Loucy (cell line): Measurements from ENCODE around the gene HNRNPU.

ENCODE experiments used
- H2AFZ ChIP-seq: fragments of 200-600 bp; sonication (generic); 2 replicates; pipeline ENCODE4 v1.6.0; 2016; ENCODE audit warnings: antibody characterized with exemption, mild to moderate bottlenecking, low read length, moderate library complexity
- H3F3A ChIP-seq: fragments of 200-600 bp; 2 replicates; pipeline ENCODE4 v1.6.0; 2016; ENCODE audit warnings: antibody characterized with exemption, low read depth, mild to moderate bottlenecking
- H3K27me3 ChIP-seq: fragments of 200-600 bp; sonication (generic); 2 replicates; pipeline ENCODE4 v1.6.1; 2014; ENCODE audit warnings: low read length, mild to moderate bottlenecking; ENCODE audit not compliant: insufficient read depth, poor library complexity, severe bottlenecking
- H3K36me3 ChIP-seq: fragments of 200-600 bp; sonication (generic); 2 replicates; pipeline ENCODE4 v1.6.1; 2016; ENCODE audit warnings: low read length; ENCODE audit not compliant: insufficient read depth
- H3K4me1 ChIP-seq: fragments of 200-600 bp; sonication (generic); 2 replicates; pipeline ENCODE4 v1.5.1; 2014; ENCODE audit warnings: low read length, mild to moderate bottlenecking; ENCODE audit not compliant: insufficient read depth, poor library complexity, severe bottlenecking
- H3K4me2 ChIP-seq: fragments of 200-600 bp; sonication (generic); 2 replicates; pipeline ENCODE4 v1.6.0; 2014; ENCODE audit warnings: antibody characterized with exemption, low read length, low read depth, mild to moderate bottlenecking; ENCODE audit not compliant: poor library complexity, severe bottlenecking
- H3K4me3 ChIP-seq: fragments of 200-600 bp; sonication (generic); 2 replicates; pipeline ENCODE4 v1.5.1; 2014; ENCODE audit warnings: low read length, mild to moderate bottlenecking, mixed read lengths; ENCODE audit not compliant: poor library complexity, severe bottlenecking
- H3K79me2 ChIP-seq: fragments of 200-600 bp; sonication (generic); 2 replicates; pipeline ENCODE4 v1.6.1; 2014; ENCODE audit warnings: low read length; ENCODE audit not compliant: insufficient read depth
- H3K9ac ChIP-seq: fragments of 200-600 bp; sonication (generic); 2 replicates; pipeline ENCODE4 v1.6.0; 2014; ENCODE audit warnings: mild to moderate bottlenecking, low read depth, low read length, moderate library complexity; ENCODE audit not compliant: poor library complexity, severe bottlenecking
- H3K9me2 ChIP-seq: fragments of 200-600 bp; sonication (generic); replicated peaks from 2 replicates; pipeline ENCODE4 v1.6.1; 2016; ENCODE audit warnings: low read depth, low read length, mixed read lengths
- H3K9me3 ChIP-seq: fragments of 200-600 bp; sonication (generic); 2 replicates; pipeline ENCODE4 v1.6.1; 2014; ENCODE audit warnings: mild to moderate bottlenecking, antibody characterized with exemption, low read length, low read depth; ENCODE audit not compliant: insufficient read depth
- H4K20me1 ChIP-seq: fragments of 200-600 bp; sonication (generic); 2 replicates; pipeline ENCODE4 v1.6.0; 2014; ENCODE audit warnings: antibody characterized with exemption, low read length, mild to moderate bottlenecking; ENCODE audit not compliant: insufficient read depth, poor library complexity, severe bottlenecking
- CTCF ChIP-seq: fragments of 200-600 bp; sonication (generic); conservative IDR thresholded peaks from 2 replicates; pipeline ENCODE4 v1.5.1; 2014; ENCODE audit warnings: mild to moderate bottlenecking, antibody characterized with exemption, low read length
- EZH2phosphoT487 ChIP-seq: fragments of 200-600 bp; IDR thresholded peaks from 2 replicates; pipeline ENCODE4 v1.6.1; 2018; ENCODE audit warnings: antibody characterized with exemption, mild to moderate bottlenecking, moderate library complexity, borderline replicate concordance

Gene HNRNPU

GRCh38 chr1:244860914-244861610 lies 3.3 kb downstream of the HNRNPU start:
- no peaks in the 10 kb centered on the region for H3K9me3 ChIP-seq
- H3K9ac ChIP-seq = peak overlapping the region; percentile 99
- H3K4me2 ChIP-seq = peak overlapping the region; percentile 99
- no peaks in the 10 kb centered on the region for H3K9me2 ChIP-seq
- TF ChIP-seq CTCF (no peak), EZH2phosphoT487 (no peak)
- peaks cover 75% of the 10 kb centered on the region for H4K20me1 ChIP-seq
- peaks cover 3% of the 10 kb centered on the region; the same call in 1 of the 2 replicates for H3F3A ChIP-seq
- peaks cover 91% of the 10 kb centered on the region for H3K79me2 ChIP-seq
- H3K4me3 ChIP-seq = peak overlapping the region; percentile 97
- H2AFZ ChIP-seq = no peak overlapping the region
- H3K4me1 ChIP-seq = peaks cover 60% of the 10 kb centered on the region
- H3K36me3 ChIP-seq = peaks cover 62% of the 10 kb centered on the region
- peaks cover 10% of the 10 kb centered on the region for H3K27me3 ChIP-seq

GRCh38 chr1:244860078-244860477 lies 4.3 kb downstream of the HNRNPU start:
- peaks cover 84% of the 10 kb centered on the region for H4K20me1 ChIP-seq
- peak overlapping the region; percentile 97 for H3K4me3 ChIP-seq
- peaks cover 60% of the 10 kb centered on the region for H3K4me1 ChIP-seq

GRCh38 chr1:244858357-244858756 lies 6.0 kb downstream of the HNRNPU start:
- Histone ChIP-seq H3K4me1 (peaks cover 74% of the 10 kb centered on the region), H4K20me1 (peaks cover 95% of the 10 kb centered on the region)

More at GRCh38 chr1:244860078-244860477, 4.3 kb downstream of the HNRNPU start:
- H3K27me3 ChIP-seq = peaks cover 10% of the 10 kb centered on the region
- H3K36me3 ChIP-seq = peaks cover 71% of the 10 kb centered on the region
- no peaks in the 10 kb centered on the region for H3K9me3 ChIP-seq
- peak overlapping the region; percentile 99 for H3K4me2 ChIP-seq
- no peak overlapping the region for H2AFZ ChIP-seq
- TF ChIP-seq CTCF (no peak), EZH2phosphoT487 (no peak)
- peak overlapping the region; percentile 99 for H3K9ac ChIP-seq
- no peaks in the 10 kb centered on the region for H3K9me2 ChIP-seq
- H3F3A ChIP-seq = peaks cover 3% of the 10 kb centered on the region; the same call in 1 of the 2 replicates
- peaks cover 93% of the 10 kb centered on the region for H3K79me2 ChIP-seq

More at GRCh38 chr1:244858357-244858756, 6.0 kb downstream of the HNRNPU start:
- H3K9me3 ChIP-seq = no peaks in the 10 kb centered on the region
- peak overlapping the region; percentile 99 for H3K4me2 ChIP-seq
- no peak overlapping the region for H2AFZ ChIP-seq
- H3K9ac ChIP-seq = peak overlapping the region; percentile 8
- peaks cover under 1% of the 10 kb centered on the region for H3K27me3 ChIP-seq
- TF ChIP-seq EZH2phosphoT487 = no peak
- no peak for TF ChIP-seq CTCF
- peaks cover 88% of the 10 kb centered on the region for H3K36me3 ChIP-seq
- peak overlapping the region; percentile 97 for H3K4me3 ChIP-seq
- H3F3A ChIP-seq = peaks cover 4% of the 10 kb centered on the region; the same call in 1 of the 2 replicates
- H3K79me2 ChIP-seq = peaks cover 99% of the 10 kb centered on the region
- H3K9me2 ChIP-seq = no peaks in the 10 kb centered on the region
